ENCODE measurements around the gene PRSS1. TPM values are rescaled to one million over a fixed set of nuclear protein-coding genes. Genes with fewer than 3 reads are reported as not detected.
"Not testable (repeated sequence)": the region's sequence is repeated elsewhere in the genome, so short reads cannot be mapped to it uniquely, and the experiment has no call there.

PRSS1 gene
- total RNA-seq, 1 donor, result not detected

DNA sequence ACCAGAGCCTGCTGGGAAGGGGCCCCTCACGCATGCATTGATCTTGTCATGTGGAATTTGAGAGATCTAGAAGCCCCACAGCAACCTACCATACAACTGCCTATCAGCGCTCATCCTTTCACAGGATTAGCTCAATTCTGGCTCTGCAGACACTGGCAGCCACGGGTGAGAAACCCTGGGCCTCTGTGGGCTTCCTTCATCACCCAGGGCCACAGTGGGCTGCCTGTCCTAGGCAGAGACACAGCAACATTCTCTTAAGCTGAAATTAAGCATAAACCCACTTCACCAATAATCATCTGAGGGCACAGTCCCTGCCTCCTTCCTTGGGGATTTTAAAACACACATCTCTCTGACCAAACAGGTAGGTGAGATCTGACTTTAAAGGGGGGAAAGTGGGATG is 18.2 kb downstream of the PRSS1 start:
- no peaks in the 10 kb centered on the region for H3K36me3 ChIP-seq (ENCODE audit: insufficient read depth, low read length)
- no peak overlapping the region for H3K27ac ChIP-seq (ENCODE audit: low read depth, low read length)
- DNase-seq (ENCODE audit: insufficient read length, low spot score, missing footprints), result no peak
- H3K9me3 ChIP-seq (ENCODE audit: low read depth, low read length), result no peaks in the 10 kb centered on the region
- H3K27me3 ChIP-seq (ENCODE audit: insufficient read depth, low read length), result peaks cover 23% of the 10 kb centered on the region
- H2AFZ ChIP-seq (ENCODE audit: low read length), result no peak overlapping the region
- H3K4me1 ChIP-seq (ENCODE audit: insufficient read depth, low read length), result no peaks in the 10 kb centered on the region
- no peaks in the 10 kb centered on the region for H4K20me1 ChIP-seq (ENCODE audit: insufficient read depth, low read length)
- no peak overlapping the region for H3K4me3 ChIP-seq (ENCODE audit: insufficient read depth, low read length)
- no peak overlapping the region for H3K4me2 ChIP-seq (ENCODE audit: insufficient read depth, low read length)
- TF ChIP-seq, protein P1, sequence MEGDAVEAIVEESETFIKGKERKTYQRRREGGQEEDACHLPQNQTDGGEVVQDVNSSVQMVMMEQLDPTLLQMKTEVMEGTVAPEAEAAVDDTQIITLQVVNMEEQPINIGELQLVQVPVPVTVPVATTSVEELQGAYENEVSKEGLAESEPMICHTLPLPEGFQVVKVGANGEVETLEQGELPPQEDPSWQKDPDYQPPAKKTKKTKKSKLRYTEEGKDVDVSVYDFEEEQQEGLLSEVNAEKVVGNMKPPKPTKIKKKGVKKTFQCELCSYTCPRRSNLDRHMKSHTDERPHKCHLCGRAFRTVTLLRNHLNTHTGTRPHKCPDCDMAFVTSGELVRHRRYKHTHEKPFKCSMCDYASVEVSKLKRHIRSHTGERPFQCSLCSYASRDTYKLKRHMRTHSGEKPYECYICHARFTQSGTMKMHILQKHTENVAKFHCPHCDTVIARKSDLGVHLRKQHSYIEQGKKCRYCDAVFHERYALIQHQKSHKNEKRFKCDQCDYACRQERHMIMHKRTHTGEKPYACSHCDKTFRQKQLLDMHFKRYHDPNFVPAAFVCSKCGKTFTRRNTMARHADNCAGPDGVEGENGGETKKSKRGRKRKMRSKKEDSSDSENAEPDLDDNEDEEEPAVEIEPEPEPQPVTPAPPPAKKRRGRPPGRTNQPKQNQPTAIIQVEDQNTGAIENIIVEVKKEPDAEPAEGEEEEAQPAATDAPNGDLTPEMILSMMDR (IDR thresholded peaks at IDR 0.05; ENCODE audit: extremely low read depth, low read depth, low read length), result no peak
- no peaks in the 10 kb centered on the region for H3K79me2 ChIP-seq (ENCODE audit: insufficient read depth, low read length)

DNA sequence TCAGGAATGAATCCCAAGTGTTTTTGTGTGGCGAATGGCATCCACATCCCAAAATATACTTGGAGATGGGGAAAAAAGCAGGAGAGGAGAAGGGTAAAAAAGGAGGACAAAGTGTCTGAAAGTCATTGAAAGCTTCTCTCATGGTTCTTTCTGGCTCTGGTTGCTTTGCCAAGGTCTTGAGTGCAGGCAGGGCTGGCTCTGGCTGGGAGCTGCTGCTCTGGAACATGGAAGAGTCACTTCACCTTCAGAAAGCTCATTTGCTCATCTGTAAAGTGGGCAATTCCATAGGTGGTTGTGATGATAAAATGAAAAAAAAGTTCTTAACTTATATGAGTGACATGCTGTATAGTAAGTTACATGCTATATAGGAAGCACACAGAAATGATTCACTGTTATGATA is 18.6 kb downstream of the PRSS1 start:
- Histone ChIP-seq H3K4me2 (ENCODE audit: insufficient read depth, low read length) (no peak overlapping the region), H4K20me1 (ENCODE audit: insufficient read depth, low read length) (no peaks in the 10 kb centered on the region), H3K27ac (ENCODE audit: low read depth, low read length) (no peak overlapping the region), H2AFZ (ENCODE audit: low read length) (no peak overlapping the region), H3K4me3 (ENCODE audit: insufficient read depth, low read length) (no peak overlapping the region), H3K79me2 (ENCODE audit: insufficient read depth, low read length) (no peaks in the 10 kb centered on the region), H3K4me1 (ENCODE audit: insufficient read depth, low read length) (no peaks in the 10 kb centered on the region), H3K36me3 (ENCODE audit: insufficient read depth, low read length) (no peaks in the 10 kb centered on the region), H3K27me3 (ENCODE audit: insufficient read depth, low read length) (peaks cover 21% of the 10 kb centered on the region), H3K9me3 (ENCODE audit: low read depth, low read length) (no peaks in the 10 kb centered on the region)
- TF ChIP-seq, protein P1 (IDR thresholded peaks at IDR 0.05; ENCODE audit: extremely low read depth, low read depth, low read length), result no peak
- DNase-seq (ENCODE audit: insufficient read length, low spot score, missing footprints), result no peak

DNA sequence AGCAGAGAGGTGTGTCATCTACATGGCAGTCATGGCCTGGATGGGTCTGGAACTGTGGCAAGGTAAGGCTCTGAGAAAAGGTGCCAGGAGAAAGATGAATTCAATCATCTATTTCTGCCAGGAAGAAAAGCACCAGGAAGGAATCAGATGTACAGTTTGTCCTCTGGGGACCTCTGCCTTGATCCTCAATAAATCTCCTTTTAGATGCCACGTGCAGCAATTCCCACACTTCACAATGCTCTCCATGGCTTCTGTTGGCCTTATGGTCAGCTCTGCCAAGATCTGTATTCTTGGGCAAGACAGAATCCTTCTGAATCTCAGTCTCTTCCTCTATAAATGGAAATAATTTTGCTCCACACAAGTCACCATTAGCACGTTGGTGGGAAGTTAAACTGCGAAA is 19.6 kb downstream of the PRSS1 start:
- H3K4me1 ChIP-seq (ENCODE audit: insufficient read depth, low read length); H3K79me2 ChIP-seq (ENCODE audit: insufficient read depth, low read length); H2AFZ ChIP-seq (ENCODE audit: low read length); H3K4me3 ChIP-seq (ENCODE audit: insufficient read depth, low read length); H4K20me1 ChIP-seq (ENCODE audit: insufficient read depth, low read length); H3K9me3 ChIP-seq (ENCODE audit: low read depth, low read length); H3K27ac ChIP-seq (ENCODE audit: low read depth, low read length); H3K4me2 ChIP-seq (ENCODE audit: insufficient read depth, low read length); H3K36me3 ChIP-seq (ENCODE audit: insufficient read depth, low read length); DNase-seq (ENCODE audit: insufficient read length, low spot score, missing footprints): not testable (repeated sequence)
- peaks cover 25% of the 10 kb centered on the region for H3K27me3 ChIP-seq (ENCODE audit: insufficient read depth, low read length)

DNA sequence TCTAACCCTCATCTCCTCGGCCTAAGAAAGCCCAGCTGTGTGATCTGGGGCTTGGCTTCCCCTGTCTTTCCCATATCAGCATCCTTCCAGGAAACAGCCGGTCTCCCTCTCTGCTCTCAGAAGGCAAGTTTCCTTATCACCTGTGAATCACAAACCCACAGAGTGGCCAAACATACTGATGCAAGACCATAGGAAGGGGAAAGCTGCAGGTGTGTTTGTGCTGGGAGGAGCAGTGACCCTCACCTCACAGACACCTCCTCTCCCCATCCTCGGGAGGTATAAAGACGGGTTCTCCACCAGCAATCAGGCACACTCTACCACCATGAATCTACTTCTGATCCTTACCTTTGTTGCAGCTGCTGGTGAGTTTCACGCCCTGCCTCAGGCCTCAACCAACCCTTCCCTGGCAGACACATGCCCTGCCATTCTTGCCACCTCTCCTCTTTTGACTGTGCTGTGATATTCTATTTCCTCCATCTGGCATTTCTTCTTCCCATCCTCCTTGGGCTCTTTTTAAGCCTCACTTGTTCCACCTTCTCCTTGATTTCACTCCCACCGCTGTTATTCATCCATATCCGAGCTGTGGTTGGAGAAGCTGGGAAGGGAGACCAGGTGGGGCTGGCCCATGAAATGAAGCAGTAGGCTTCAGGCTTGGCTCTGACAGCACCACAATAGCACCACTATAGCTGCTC is 21.5 kb downstream of the PRSS1 start, which contains the start of gene PRSS2:
Gene PRSS2, plus strand, starts transcription at position 310 of the 692 bp plus-strand sequence. Its CDS starts 13 bp downstream, at position 323.
- H3K27ac ChIP-seq (ENCODE audit: low read depth, low read length), result no peak within 1 kb of the TSS
- no peak within 1 kb of the TSS for H3K4me2 ChIP-seq (ENCODE audit: insufficient read depth, low read length)
- no peaks in the 10 kb centered on the region for H3K36me3 ChIP-seq (ENCODE audit: insufficient read depth, low read length)
- H3K79me2 ChIP-seq (ENCODE audit: insufficient read depth, low read length), result no peaks in the 10 kb centered on the region
- H4K20me1 ChIP-seq (ENCODE audit: insufficient read depth, low read length), result no peaks in the 10 kb centered on the region
- no peak for DNase-seq (ENCODE audit: insufficient read length, low spot score, missing footprints)
- no peaks in the 10 kb centered on the region for H3K9me3 ChIP-seq (ENCODE audit: low read depth, low read length)
- H3K4me3 ChIP-seq (ENCODE audit: insufficient read depth, low read length), result no peak within 1 kb of the TSS
- H3K27me3 ChIP-seq (ENCODE audit: insufficient read depth, low read length), result peaks cover 25% of the 10 kb centered on the region
- peaks cover under 1% of the 10 kb centered on the region for H3K4me1 ChIP-seq (ENCODE audit: insufficient read depth, low read length)
- no peak within 1 kb of the TSS for H2AFZ ChIP-seq (ENCODE audit: low read length)
- TF ChIP-seq, protein P1 (IDR thresholded peaks at IDR 0.05; ENCODE audit: extremely low read depth, low read depth, low read length), result no peak

All from osteoblast (primary cell).